IMR-90 (cell line): ENCODE results near the gene CDH13. TPM values are rescaled to one million over a fixed set of nuclear protein-coding genes. Genes with fewer than 3 reads are reported as not detected.

Source experiments
- ATAC-seq: fragments of 200-7000 bp; cut with Tn5 transposase; 2 replicates; pipeline ENCODE4 v1.9.1; 2020; ENCODE audit warnings: low read depth, mild to moderate bottlenecking, moderate library complexity
- BruUV-seq: library from RNA; stranded (reverse); fragments of 400-500 nt; replicated peaks from 2 replicates; lab custom pipeline; 2021; lab: Mats Ljungman, UMichigan
- CTCF ChIA-PET: fragments of 300-600 bp; formaldehyde crosslinking; extraction: SDS; loops from one replicate; lab custom pipeline; 2021; ENCODE audit warnings: antibody characterized with exemption; lab: Yijun Ruan, JAX
- POLR2A ChIA-PET: fragments of 300-600 bp; sonication (Branson Sonifier 250); formaldehyde crosslinking; loops from one replicate; lab custom pipeline; 2022; ENCODE audit warnings: antibody characterized with exemption; ENCODE audit not compliant: unreplicated experiment; lab: Charles Lee
- DNase-seq: peaks from one replicate; pipeline ENCODE4 v3.0.0; 2013
- H2AFZ ChIP-seq: replicated peaks from 2 replicates; pipeline ENCODE3; 2013; ENCODE audit warnings: low read length, mild to moderate bottlenecking; ENCODE audit not compliant: poor library complexity
- H2AK5ac ChIP-seq: 2 replicates; pipeline ENCODE4 v1.6.1; 2013; ENCODE audit warnings: low read depth, low read length, inconsistent platforms
- H2AK9ac ChIP-seq: replicated peaks from 2 replicates; pipeline ENCODE3; 2013; ENCODE audit warnings: mild to moderate bottlenecking, low read depth, low read length, moderate library complexity; ENCODE audit not compliant: poor library complexity
- H2BK120ac ChIP-seq: 2 replicates; pipeline ENCODE4 v1.6.1; 2013; ENCODE audit warnings: low read depth, low read length, inconsistent platforms
- H2BK15ac ChIP-seq: 3 replicates; pipeline ENCODE4 v1.6.1; 2013; ENCODE audit warnings: low read depth, low read length, inconsistent platforms
- H2BK20ac ChIP-seq: 2 replicates; pipeline ENCODE4 v1.6.1; 2013; ENCODE audit warnings: low read depth, mild to moderate bottlenecking, inconsistent platforms, low read length, moderate library complexity
- H2BK5ac ChIP-seq: 2 replicates; pipeline ENCODE4 v1.6.1; 2013; ENCODE audit warnings: mild to moderate bottlenecking, low read depth, low read length, inconsistent platforms; ENCODE audit not compliant: poor library complexity, severe bottlenecking
- H3K14ac ChIP-seq: replicated peaks from 2 replicates; pipeline ENCODE4 v1.6.1; 2013; ENCODE audit warnings: low read depth, low read length, inconsistent platforms
- H3K18ac ChIP-seq: 2 replicates; pipeline ENCODE4 v1.6.1; 2013; ENCODE audit warnings: low read depth, low read length, control low read depth
- H3K23ac ChIP-seq: 2 replicates; pipeline ENCODE4 v1.6.1; 2013; ENCODE audit warnings: low read depth, low read length, inconsistent platforms
- H3K27ac ChIP-seq: 2 replicates; pipeline ENCODE4 v1.5.1; 2013; ENCODE audit warnings: mild to moderate bottlenecking, control low read depth, low read length; ENCODE audit not compliant: insufficient read depth
- H3K27me3 ChIP-seq: 2 replicates; pipeline ENCODE4 v1.6.1; 2013; ENCODE audit warnings: low read length; ENCODE audit not compliant: control insufficient read depth, insufficient read depth
- H3K36me3 ChIP-seq: 2 replicates; pipeline ENCODE4 v1.6.1; 2013; ENCODE audit warnings: low read length, mixed read lengths; ENCODE audit not compliant: control insufficient read depth, insufficient read depth
- H3K4ac ChIP-seq: 2 replicates; pipeline ENCODE4 v1.6.1; 2013; ENCODE audit warnings: low read depth, low read length, inconsistent platforms
- H3K4me1 ChIP-seq: 2 replicates; pipeline ENCODE4 v1.6.1; 2013; ENCODE audit warnings: low read length, mixed read lengths; ENCODE audit not compliant: control insufficient read depth, insufficient read depth
- H3K4me2 ChIP-seq: 2 replicates; pipeline ENCODE4 v1.6.1; 2013; ENCODE audit warnings: low read depth, mild to moderate bottlenecking, control low read depth, low read length, moderate library complexity
- H3K4me3 ChIP-seq: 2 replicates; pipeline ENCODE4 v1.5.1; 2013; ENCODE audit warnings: low read depth, mild to moderate bottlenecking, control low read depth, low read length, moderate library complexity; ENCODE audit not compliant: insufficient read depth
- H3K56ac ChIP-seq: 2 replicates; pipeline ENCODE4 v1.6.1; 2013; ENCODE audit warnings: low read length, inconsistent platforms; ENCODE audit not compliant: insufficient read depth; ENCODE audit errors: extremely low read depth
- H3K79me1 ChIP-seq, 2 experiments: 2 replicates each; pipeline ENCODE4 v1.6.1; 2013; ENCODE audit warnings: low read length in 2 of 2, inconsistent platforms in 1 of 2, low read depth in 1 of 2
- H3K9ac ChIP-seq: 2 replicates; pipeline ENCODE4 v1.6.1; 2013; ENCODE audit warnings: low read depth, low read length, control low read depth
- H3K9me1 ChIP-seq: 2 replicates; pipeline ENCODE4 v1.6.1; 2013; ENCODE audit warnings: low read length, inconsistent platforms; ENCODE audit not compliant: insufficient read depth
- H3K9me3 ChIP-seq: 2 replicates; pipeline ENCODE4 v1.6.1; 2013; ENCODE audit warnings: low read length; ENCODE audit not compliant: control insufficient read depth, insufficient read depth
- H4K20me1 ChIP-seq: 2 replicates; pipeline ENCODE4 v1.6.1; 2013; ENCODE audit warnings: low read length, inconsistent platforms; ENCODE audit not compliant: insufficient read depth
- H4K5ac ChIP-seq: 2 replicates; pipeline ENCODE4 v1.6.1; 2013; ENCODE audit warnings: mild to moderate bottlenecking, low read depth, low read length, control low read depth
- H4K8ac ChIP-seq, 2 experiments: 2 replicates each; pipeline ENCODE4 v1.6.1; 2013; ENCODE audit warnings: low read depth in 2 of 2, low read length in 2 of 2, control low read depth in 1 of 2, inconsistent platforms in 1 of 2
- H4K91ac ChIP-seq: 2 replicates; pipeline ENCODE4 v1.6.1; 2013; ENCODE audit warnings: low read depth, low read length, inconsistent platforms; ENCODE audit not compliant: insufficient read depth
- ELK1 ChIP-seq: fragments of 150-350 bp; IDR thresholded peaks from 2 replicates; pipeline ENCODE4 v1.6.1; 2016; ENCODE audit warnings: low read depth, mild to moderate bottlenecking, low read length, moderate library complexity, borderline replicate concordance
- FOS ChIP-seq: fragments of 150-350 bp; IDR thresholded peaks from 2 replicates; pipeline ENCODE4 v1.6.1; 2016; ENCODE audit warnings: low read depth, low read length
- MAFK ChIP-seq: IDR thresholded peaks from 2 replicates; pipeline ENCODE4 v1.6.1; 2012; ENCODE audit warnings: low read depth, low read length, improper control_type of control experiment
- MAZ ChIP-seq: IDR thresholded peaks from 2 replicates; pipeline ENCODE4 v1.6.1; 2012; ENCODE audit warnings: low read depth, mild to moderate bottlenecking, low read length, improper control_type of control experiment, moderate library complexity, borderline replicate concordance
- POLR2A ChIP-seq: IDR thresholded peaks from 2 replicates; pipeline ENCODE4 v1.6.1; 2012; ENCODE audit warnings: mild to moderate bottlenecking, low read depth, low read length
- RAD21 ChIP-seq: IDR thresholded peaks from 2 replicates; pipeline ENCODE4 v1.6.1; 2012; ENCODE audit warnings: low read length, improper control_type of control experiment
- RCOR1 ChIP-seq: IDR thresholded peaks from 2 replicates; pipeline ENCODE4 v1.6.1; 2012; ENCODE audit warnings: mild to moderate bottlenecking, low read length, improper control_type of control experiment; ENCODE audit not compliant: insufficient replicate concordance
- RFX5 ChIP-seq: IDR thresholded peaks from 2 replicates; pipeline ENCODE4 v1.8.0; 2012; ENCODE audit warnings: low read depth, mild to moderate bottlenecking, low read length, moderate library complexity
- SMC3 ChIP-seq: fragments of 150-350 bp; IDR thresholded peaks from 2 replicates; pipeline ENCODE4 v1.6.1; 2016; ENCODE audit warnings: low read depth, mild to moderate bottlenecking, antibody characterized with exemption, low read length, moderate library complexity
- WGBS, 2 experiments: methylation state at CpG; one replicate each; pipeline versions ENCODE4 v1.1.5 to v1.1.7; 2013; ENCODE audit warnings: missing lambda C conversion rate in 2 of 2; ENCODE audit not compliant: insufficient read length in 1 of 2; ENCODE audit errors: extremely low coverage in 2 of 2; 5-methylcytosine and 5-hydroxymethylcytosine counted together
- dilution Hi-C: fragments of 300-500 bp; cut with HindIII; formaldehyde crosslinking; loops from one replicate; pipeline ENCODE4 v1.14.3; 2018; ENCODE audit warnings: low sequenced_read_pairs; ENCODE audit not compliant: unreplicated experiment
- in situ Hi-C: fragments of 300-500 bp; cut with MboI; formaldehyde crosslinking; loops from 3 replicates; pipeline ENCODE4 v1.14.3; 2019; ENCODE audit warnings: low sequenced_read_pairs, inconsistent platforms, mixed read lengths
- intact Hi-C: fragments of 100-400 bp; cut with micrococcal nuclease; formaldehyde crosslinking; loops from 2 replicates; pipeline ENCODE4 v1.10.0; 2022
- polyA plus RNA-seq, 3 experiments: library from polyadenylated mRNA; depleted of rRNA; stranded (reverse); fragments of >200 nt; gene quantifications; 2 replicates each; pipeline ENCODE4 v1.2.3, GENCODE V29; 2012; ENCODE audit warnings: low replicate concordance in 1 of 3
- total RNA-seq: library from RNA; depleted of rRNA; stranded (reverse); fragments of >200 nt; gene quantifications from 2 replicates; pipeline ENCODE4 v1.2.3, GENCODE V29; 2012

CDH13 gene
- total and polyA plus RNA-seq, 2 of the 4 experiments (the other 2 are of a cell fraction): 61.6 to 74.7 TPM

- dilution Hi-C loops (no loop called here), in situ Hi-C loops (no loop called here), intact Hi-C loops (no loop called here)
- H3K27ac ChIP-seq: no peak overlapping the region
- H2AK9ac ChIP-seq: no peak overlapping the region
- H2AK5ac ChIP-seq: no peak overlapping the region
- H2BK20ac ChIP-seq: no peak overlapping the region
- no peak overlapping the region for H3K18ac ChIP-seq
- H3K9me3 ChIP-seq: no peaks in the 10 kb centered on the region
- no peak overlapping the region for H2BK120ac ChIP-seq
- H3K27me3 ChIP-seq: no peaks in the 10 kb centered on the region
- BruUV-seq: no TSS peak
- no peak overlapping the region for H3K14ac ChIP-seq
- no peak overlapping the region for H3K4me2 ChIP-seq
- no peaks in the 10 kb centered on the region for H4K20me1 ChIP-seq
- H4K91ac ChIP-seq: no peak overlapping the region
- H3K79me1 ChIP-seq: peaks cover 16 to 32% of the 10 kb centered on the region in 2 experiments
- H3K36me3 ChIP-seq: no peaks in the 10 kb centered on the region
- ChIA-PET POLR2A (no interaction called here), CTCF (interaction anchor here (1.2 kb wide), 1 partner anchor 9 kb away, joined by 3 read pairs; no protein-coding TSS in a partner anchor)
- H3K56ac ChIP-seq: no peak overlapping the region
- H3K4me3 ChIP-seq: no peak overlapping the region
- no peak for ATAC-seq
- WGBS, 2 experiments: no CpG with 5 or more reads among the region's 1 CpG
- peak; percentile 7 for DNase-seq
- H3K4ac ChIP-seq: no peak overlapping the region
- no peaks in the 10 kb centered on the region for H3K4me1 ChIP-seq
- no peak overlapping the region for H3K23ac ChIP-seq
- H2BK15ac ChIP-seq: no peak overlapping the region
- H4K5ac ChIP-seq: no peak overlapping the region
- no peak overlapping the region for H3K9ac ChIP-seq
- TF ChIP-seq MAFK (no peak), POLR2A (no peak), RCOR1 (no peak), FOS (no peak), ELK1 (no peak), RFX5 (no peak), RAD21 (no peak), SMC3 (no peak), MAZ (no peak)
- no peak overlapping the region for H4K8ac ChIP-seq
- H3K9me1 ChIP-seq: no peaks in the 10 kb centered on the region; the same call in 1 of the 2 replicates
- no peak overlapping the region for H2BK5ac ChIP-seq
- H2AFZ ChIP-seq: no peak overlapping the region
Observed at GRCh38 chr16:82773018-82773417, 146.2 kb downstream of the CDH13 start.
